RWPE2 (cell line): Measurements from ENCODE around the gene CRAMP1.

Experiments used
- ATAC-seq: fragments of 200-7000 bp; cut with Tn5 transposase; 3 replicates; pipeline ENCODE4 v1.9.1; 2021; ENCODE audit warnings: low read depth
- DNase-seq: peaks from one replicate; pipeline ENCODE4 v3.0.0-alpha.2; 2020; ENCODE audit warnings: low spot score
- H3K27ac ChIP-seq: fragments of 450-650 bp; 2 replicates; pipeline ENCODE4 v1.5.1; 2017; ENCODE audit warnings: mild to moderate bottlenecking; ENCODE audit not compliant: poor library complexity, severe bottlenecking
- H3K27me3 ChIP-seq: fragments of 250-450 bp; sonication (Bioruptor Pico); 2 replicates; pipeline ENCODE4 v1.5.1; 2021; ENCODE audit warnings: mild to moderate bottlenecking, moderate library complexity; ENCODE audit not compliant: insufficient read depth, poor library complexity, severe bottlenecking
- H3K36me3 ChIP-seq: fragments of 250-450 bp; sonication (Bioruptor Pico); 2 replicates; pipeline ENCODE4 v1.5.1; 2020; ENCODE audit warnings: low read depth, mild to moderate bottlenecking, moderate library complexity
- H3K4me1 ChIP-seq: fragments of 250-450 bp; sonication (Bioruptor Pico); 2 replicates; pipeline ENCODE4 v1.5.1; 2021; ENCODE audit warnings: mild to moderate bottlenecking, moderate library complexity; ENCODE audit not compliant: insufficient read depth, poor library complexity, severe bottlenecking
- H3K4me3 ChIP-seq: fragments of 250-450 bp; sonication (Bioruptor Pico); 2 replicates; pipeline ENCODE4 v1.5.1; 2021; ENCODE audit warnings: mild to moderate bottlenecking, moderate library complexity; ENCODE audit not compliant: severe bottlenecking
- H3K9me3 ChIP-seq: fragments of 250-450 bp; sonication (Bioruptor Pico); 2 replicates; pipeline ENCODE4 v1.5.1; 2021; ENCODE audit warnings: mild to moderate bottlenecking, moderate library complexity; ENCODE audit not compliant: severe bottlenecking
- CTCF ChIP-seq: fragments of 450-650 bp; IDR thresholded peaks from one replicate; pipeline ENCODE4 v1.5.1; 2017; ENCODE audit warnings: mild to moderate bottlenecking, moderate library complexity; ENCODE audit not compliant: poor library complexity, severe bottlenecking

CRAMP1 gene

GRCh38 chr16:1678500-1679098, 66.4 kb downstream of the CRAMP1 start:
- Histone ChIP-seq H3K4me3 (peak overlapping the region; percentile 61), H3K27ac (peak overlapping the region; percentile 99), H3K27me3 (no peaks in the 10 kb centered on the region), H3K9me3 (no peaks in the 10 kb centered on the region), H3K36me3 (peaks cover 66% of the 10 kb centered on the region), H3K4me1 (peaks cover 25% of the 10 kb centered on the region)
- peak; percentile 11 for TF ChIP-seq CTCF
- peak; percentile 73 for DNase-seq
- ATAC-seq, result peak; percentile 8

DNA sequence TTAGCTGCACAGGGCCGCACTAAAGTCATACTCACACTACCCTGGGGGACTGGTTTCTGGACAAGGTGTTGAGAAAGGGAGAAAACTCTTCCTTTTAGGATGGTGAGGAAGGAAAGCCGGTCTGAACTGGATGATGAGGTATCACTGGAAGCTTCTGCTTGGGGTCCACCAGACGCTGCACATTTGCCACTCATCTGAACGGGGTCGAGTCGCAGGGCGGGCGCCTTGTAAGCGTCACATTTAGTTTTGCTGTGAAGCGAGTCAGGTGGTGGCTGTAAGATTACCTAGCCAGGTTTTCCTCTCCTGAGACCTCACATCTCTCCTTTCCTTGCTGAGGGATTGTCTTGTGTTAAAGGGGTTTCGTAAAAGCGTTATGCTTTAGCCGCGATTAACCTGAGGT, 68.2 kb downstream of the CRAMP1 start:
- peaks cover 20% of the 10 kb centered on the region for H3K4me1 ChIP-seq

GRCh38 chr16:1681032-1681431, 68.9 kb downstream of the CRAMP1 start:
- DNase-seq, result no peak
- no peak for ATAC-seq
- H3K9me3 ChIP-seq, result no peaks in the 10 kb centered on the region
- peaks cover 69% of the 10 kb centered on the region for H3K36me3 ChIP-seq
- H3K4me1 ChIP-seq, result peaks cover 24% of the 10 kb centered on the region
- TF ChIP-seq CTCF, result no peak
- no peak overlapping the region for H3K4me3 ChIP-seq
- H3K27me3 ChIP-seq, result no peaks in the 10 kb centered on the region
- H3K27ac ChIP-seq, result peak overlapping the region; percentile 99

More for the DNA sequence above, 68.2 kb downstream of the CRAMP1 start:
- Histone ChIP-seq H3K4me3 (no peak overlapping the region), H3K9me3 (no peaks in the 10 kb centered on the region), H3K27ac (peak overlapping the region; percentile 99), H3K36me3 (peaks cover 69% of the 10 kb centered on the region), H3K27me3 (no peaks in the 10 kb centered on the region)
- ATAC-seq, result no peak
- TF ChIP-seq CTCF, result no peak
- no peak for DNase-seq

- Histone ChIP-seq H3K9me3 (no peaks in the 10 kb centered on the region), H3K27ac (peak overlapping the region; percentile 99), H3K36me3 (peaks cover 87% of the 10 kb centered on the region), H3K27me3 (no peaks in the 10 kb centered on the region), H3K4me3 (no peak overlapping the region), H3K4me1 (peaks cover 70% of the 10 kb centered on the region)
- no peak for TF ChIP-seq CTCF
- no peak for DNase-seq
- ATAC-seq, result no peak
Measured at GRCh38 chr16:1687427-1688316, 75.5 kb downstream of the CRAMP1 start.
